ENCODE data around the gene COL27A1. TPM values are rescaled to one million over a fixed set of nuclear protein-coding genes. Genes with fewer than 3 reads are reported as not detected.

Gene COL27A1
- total RNA-seq, 1 donor from 2014 or later, result 3.9 TPM

DNA sequence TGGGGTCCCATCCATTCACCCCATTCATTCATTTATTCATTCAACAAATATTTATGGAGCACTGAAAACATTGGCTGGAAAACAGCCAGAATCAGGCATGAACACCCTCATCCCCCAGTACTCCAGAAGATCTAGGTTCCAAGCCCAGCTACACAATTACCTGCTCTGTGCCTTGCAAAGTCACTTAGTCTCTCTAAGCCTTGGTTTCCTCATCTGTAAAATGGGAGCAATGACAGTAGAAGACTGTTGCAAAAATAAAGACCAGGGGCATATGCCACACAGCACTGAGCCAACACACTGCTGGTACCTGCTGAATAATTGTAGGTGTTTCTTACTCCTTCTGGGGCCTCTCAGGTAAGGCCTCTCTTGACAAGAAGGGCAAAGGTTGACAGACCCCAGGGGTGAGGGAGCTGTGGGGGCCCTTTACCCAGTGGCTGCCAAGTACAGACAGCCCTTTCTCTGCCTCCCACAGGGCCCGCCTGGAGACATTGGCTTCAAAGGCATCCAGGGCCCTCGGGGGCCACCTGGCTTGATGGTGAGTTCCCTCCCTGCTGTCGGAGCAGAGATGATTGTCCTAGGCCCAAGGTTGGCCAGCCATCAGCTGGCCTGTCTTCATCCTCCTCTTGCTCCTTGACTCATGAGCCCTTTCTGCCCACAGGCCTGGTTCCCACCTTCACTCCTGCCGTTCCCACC is 145.0 kb downstream of the COL27A1 start:
- no peak for DNase-seq

DNA sequence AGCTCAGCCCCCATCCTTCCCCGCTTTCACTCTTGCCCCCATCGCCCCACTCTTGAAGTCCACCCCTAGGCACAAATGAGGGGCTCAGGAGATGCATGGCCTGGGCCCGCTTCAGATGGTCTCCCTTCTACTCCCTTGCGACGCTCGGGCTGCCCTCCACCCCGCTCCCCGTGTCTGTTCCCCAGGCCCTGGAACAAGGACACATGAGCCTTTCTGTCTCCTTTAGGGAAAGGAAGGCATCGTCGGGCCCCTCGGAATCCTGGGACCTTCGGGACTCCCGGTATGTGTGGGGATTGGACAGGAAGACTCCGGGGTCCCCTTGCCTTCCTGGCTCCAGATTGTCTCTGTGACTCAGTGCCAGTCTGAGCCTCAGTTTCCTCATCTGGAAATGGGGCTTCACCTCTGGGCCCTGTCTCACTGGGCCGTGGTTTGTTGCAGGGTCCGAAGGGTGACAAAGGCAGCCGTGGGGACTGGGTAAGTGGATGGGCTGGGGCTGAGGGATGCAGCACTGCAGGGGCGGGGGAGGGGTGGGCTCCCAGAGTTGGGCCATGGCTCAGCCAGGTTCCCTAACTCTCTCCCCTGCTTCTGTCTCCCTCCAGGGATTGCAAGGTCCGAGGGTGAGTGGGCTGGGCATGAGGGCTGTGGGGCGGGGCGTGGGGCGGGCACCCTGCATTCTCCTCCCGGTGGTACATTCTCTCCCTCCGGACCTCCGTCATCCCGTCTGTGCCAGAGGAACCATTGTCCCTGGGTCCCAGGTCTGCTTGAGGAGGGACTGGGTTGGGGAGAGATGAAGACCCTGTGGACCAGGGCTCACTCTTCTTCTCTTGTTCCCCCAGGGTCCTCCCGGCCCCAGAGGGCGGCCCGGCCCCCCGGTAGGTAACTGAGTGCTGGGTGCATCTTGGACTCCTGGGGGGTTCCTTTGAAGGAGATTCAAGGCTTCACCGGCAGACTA is 145.8 kb downstream of the COL27A1 start:
- H3K36me3 Mint-ChIP-seq (ENCODE audit: unreplicated experiment), result peaks cover 6% of the 10 kb centered on the region
- peaks cover 2% of the 10 kb centered on the region for H3K27me3 Mint-ChIP-seq (ENCODE audit: unreplicated experiment)
- DNase-seq, result no peak
- H3K4me1 Mint-ChIP-seq (ENCODE audit: low read depth, unreplicated experiment), result peaks cover 3% of the 10 kb centered on the region
- TF ChIP-seq, protein P1, sequence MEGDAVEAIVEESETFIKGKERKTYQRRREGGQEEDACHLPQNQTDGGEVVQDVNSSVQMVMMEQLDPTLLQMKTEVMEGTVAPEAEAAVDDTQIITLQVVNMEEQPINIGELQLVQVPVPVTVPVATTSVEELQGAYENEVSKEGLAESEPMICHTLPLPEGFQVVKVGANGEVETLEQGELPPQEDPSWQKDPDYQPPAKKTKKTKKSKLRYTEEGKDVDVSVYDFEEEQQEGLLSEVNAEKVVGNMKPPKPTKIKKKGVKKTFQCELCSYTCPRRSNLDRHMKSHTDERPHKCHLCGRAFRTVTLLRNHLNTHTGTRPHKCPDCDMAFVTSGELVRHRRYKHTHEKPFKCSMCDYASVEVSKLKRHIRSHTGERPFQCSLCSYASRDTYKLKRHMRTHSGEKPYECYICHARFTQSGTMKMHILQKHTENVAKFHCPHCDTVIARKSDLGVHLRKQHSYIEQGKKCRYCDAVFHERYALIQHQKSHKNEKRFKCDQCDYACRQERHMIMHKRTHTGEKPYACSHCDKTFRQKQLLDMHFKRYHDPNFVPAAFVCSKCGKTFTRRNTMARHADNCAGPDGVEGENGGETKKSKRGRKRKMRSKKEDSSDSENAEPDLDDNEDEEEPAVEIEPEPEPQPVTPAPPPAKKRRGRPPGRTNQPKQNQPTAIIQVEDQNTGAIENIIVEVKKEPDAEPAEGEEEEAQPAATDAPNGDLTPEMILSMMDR (IDR thresholded peaks at IDR 0.05; ENCODE audit: partially characterized antibody, unreplicated experiment), result no peak
- peaks cover 2% of the 10 kb centered on the region for H3K9me3 Mint-ChIP-seq (ENCODE audit: unreplicated experiment)
- H3K4me3 Mint-ChIP-seq (ENCODE audit: unreplicated experiment), result no peak overlapping the region
- H3K27ac Mint-ChIP-seq (ENCODE audit: unreplicated experiment), result no peak overlapping the region

More for the DNA sequence above, 145.0 kb downstream of the COL27A1 start:
- Mint-ChIP-seq H3K36me3 (ENCODE audit: unreplicated experiment) (peaks cover 11% of the 10 kb centered on the region), H3K9me3 (ENCODE audit: unreplicated experiment) (peaks cover 3% of the 10 kb centered on the region), H3K4me3 (ENCODE audit: unreplicated experiment) (no peak overlapping the region), H3K4me1 (ENCODE audit: low read depth, unreplicated experiment) (peaks cover 2% of the 10 kb centered on the region), H3K27ac (ENCODE audit: unreplicated experiment) (no peak overlapping the region), H3K27me3 (ENCODE audit: unreplicated experiment) (peaks cover 2% of the 10 kb centered on the region)
- TF ChIP-seq, protein P1 (IDR thresholded peaks at IDR 0.05; ENCODE audit: partially characterized antibody, unreplicated experiment), result no peak

DNA sequence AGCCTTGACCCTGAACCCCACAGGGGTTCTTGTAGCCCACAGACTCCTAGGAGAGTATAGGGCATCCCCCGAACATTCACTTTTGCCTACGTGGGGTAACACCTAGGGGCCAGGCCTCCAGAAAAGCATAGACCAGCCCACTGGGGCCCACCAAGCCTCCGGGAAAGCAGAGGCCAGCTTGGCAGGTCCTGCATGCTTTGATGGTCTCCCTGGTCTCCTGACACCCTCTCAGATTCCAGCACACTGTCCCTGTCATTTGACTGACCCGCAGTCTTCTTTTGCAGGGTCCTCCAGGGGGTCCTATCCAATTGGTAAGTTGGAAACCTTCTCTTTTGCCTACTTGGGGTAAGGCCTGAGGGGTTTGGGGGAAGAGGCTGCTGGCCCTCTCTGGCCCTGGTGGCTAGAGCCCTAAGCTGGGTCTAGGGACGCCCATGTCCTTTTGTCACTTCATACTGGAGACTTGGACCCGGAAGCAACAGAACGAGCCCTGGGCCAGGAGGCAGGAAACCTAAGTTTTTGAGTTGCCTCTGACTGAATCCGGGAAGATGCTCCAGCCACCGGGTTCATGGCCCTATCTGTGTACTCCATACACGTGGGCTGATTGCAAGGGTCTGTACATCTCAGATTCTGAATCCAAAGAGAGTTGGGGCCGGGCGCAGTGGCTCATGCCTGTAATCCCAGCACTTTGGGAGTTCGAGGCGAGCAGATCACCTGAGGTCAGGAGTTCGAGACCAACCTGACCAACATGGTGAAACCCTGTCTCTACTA is 146.6 kb downstream of the COL27A1 start:
- H3K9me3 Mint-ChIP-seq (ENCODE audit: unreplicated experiment), result peaks cover 2% of the 10 kb centered on the region
- peaks cover 4% of the 10 kb centered on the region for H3K36me3 Mint-ChIP-seq (ENCODE audit: unreplicated experiment)
- peaks cover 5% of the 10 kb centered on the region for H3K4me1 Mint-ChIP-seq (ENCODE audit: low read depth, unreplicated experiment)
- no peak overlapping the region for H3K27ac Mint-ChIP-seq (ENCODE audit: unreplicated experiment)
- peaks cover 2% of the 10 kb centered on the region for H3K27me3 Mint-ChIP-seq (ENCODE audit: unreplicated experiment)
- TF ChIP-seq, protein P1 (IDR thresholded peaks at IDR 0.05; ENCODE audit: partially characterized antibody, unreplicated experiment), result no peak
- no peak overlapping the region for H3K4me3 Mint-ChIP-seq (ENCODE audit: unreplicated experiment)
- no peak for DNase-seq

DNA sequence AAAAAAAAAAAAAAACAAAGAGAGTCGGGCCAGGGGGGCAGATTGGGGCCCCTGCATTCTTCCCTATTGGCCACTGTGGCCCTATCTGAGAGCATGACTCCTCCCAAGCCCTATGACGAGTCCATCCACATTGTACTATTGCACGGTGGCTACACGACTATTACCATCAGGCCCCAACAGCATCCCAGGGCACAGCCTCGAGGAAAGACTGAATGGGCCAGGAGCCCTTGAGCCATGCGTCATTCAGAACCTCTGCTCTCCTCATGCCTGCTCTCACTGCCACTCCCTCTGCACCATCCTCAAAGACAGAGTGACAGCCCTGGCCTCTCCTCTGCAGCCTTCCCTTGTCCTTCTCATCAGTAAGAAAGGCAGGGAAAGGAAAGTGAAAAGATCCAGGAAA is 147.4 kb downstream of the COL27A1 start:
- H3K27me3 Mint-ChIP-seq (ENCODE audit: unreplicated experiment), result peaks cover 5% of the 10 kb centered on the region
- no peak overlapping the region for H3K4me3 Mint-ChIP-seq (ENCODE audit: unreplicated experiment)

More for the DNA sequence above, 147.4 kb downstream of the COL27A1 start:
- Mint-ChIP-seq H3K36me3 (ENCODE audit: unreplicated experiment) (peaks cover 4% of the 10 kb centered on the region), H3K4me1 (ENCODE audit: low read depth, unreplicated experiment) (peaks cover 5% of the 10 kb centered on the region), H3K9me3 (ENCODE audit: unreplicated experiment) (peaks cover 2% of the 10 kb centered on the region), H3K27ac (ENCODE audit: unreplicated experiment) (no peak overlapping the region)
- TF ChIP-seq, protein P1 (IDR thresholded peaks at IDR 0.05; ENCODE audit: partially characterized antibody, unreplicated experiment), result no peak
- DNase-seq, result no peak
